Left ventricle myocardium inferior (tissue), 1 donor: Measurements from ENCODE around the gene ANKS1B. TPM values are rescaled to one million over a fixed set of nuclear protein-coding genes. Genes with fewer than 3 reads are reported as not detected.
"Not testable (repeated sequence)": the region's sequence is repeated elsewhere in the genome, so short reads cannot be mapped to it uniquely, and the experiment has no call there.

Experiments
- DNase-seq: peaks from one replicate; pipeline ENCODE4 v3.0.0-alpha.2; 2020
- H3K27ac ChIP-seq: fragments of 200-600 bp; replicated peaks from 2 replicates; pipeline ENCODE4 v1.8.0; 2021
- H3K27me3 ChIP-seq: fragments of 200-600 bp; 2 replicates; pipeline ENCODE4 v1.8.0; 2021; ENCODE audit warnings: low read depth
- H3K36me3 ChIP-seq: fragments of 200-600 bp; 2 replicates; pipeline ENCODE4 v1.8.0; 2021
- H3K4me1 ChIP-seq: fragments of 200-600 bp; 2 replicates; pipeline ENCODE4 v1.8.0; 2021
- H3K4me3 ChIP-seq: fragments of 200-600 bp; 2 replicates; pipeline ENCODE4 v1.8.0; 2021; ENCODE audit warnings: mild to moderate bottlenecking, moderate library complexity
- H3K9me3 ChIP-seq: fragments of 200-600 bp; replicated peaks from 2 replicates; pipeline ENCODE4 v1.8.0; 2021
- CTCF ChIP-seq: fragments of 200-600 bp; IDR thresholded peaks from 2 replicates; pipeline ENCODE4 v1.8.0; 2021; ENCODE audit warnings: antibody characterized with exemption, mild to moderate bottlenecking, borderline replicate concordance
- intact Hi-C: fragments of 100-400 bp; cut with micrococcal nuclease; formaldehyde crosslinking; loops from one replicate; pipeline ENCODE4 v1.11.0; 2022
- total RNA-seq: library from RNA; stranded (reverse); fragmentation: NEBNext Ultra II Directional; extraction: Animal tissue kit (Norgen Biotek cat#: 25700); gene quantifications from one replicate; pipeline ENCODE4 v1.2.1, GENCODE V29; 2021
- donor health status: DM: no; HTN: yes; CAD: no; lungs with severe emphysema.

ANKS1B gene
- total RNA-seq, 1 donor from 2014 or later, result 1.6 TPM

GRCh38 chr12:99644629-99645028, 340.1 kb downstream of the ANKS1B start:
- intact Hi-C loops, result no loop called here
- TF ChIP-seq CTCF, result no peak
- H3K9me3 ChIP-seq, result peaks cover 10% of the 10 kb centered on the region
- no peaks in the 10 kb centered on the region for H3K27me3 ChIP-seq
- no peak overlapping the region for H3K4me3 ChIP-seq
- H3K4me1 ChIP-seq, result no peaks in the 10 kb centered on the region
- DNase-seq, result no peak
- no peaks in the 10 kb centered on the region for H3K36me3 ChIP-seq
- H3K27ac ChIP-seq, result no peak overlapping the region

- no peaks in the 10 kb centered on the region for H3K4me1 ChIP-seq
- no peaks in the 10 kb centered on the region for H3K27me3 ChIP-seq
- peaks cover 23% of the 10 kb centered on the region for H3K9me3 ChIP-seq
- no peak overlapping the region for H3K27ac ChIP-seq
- H3K4me3 ChIP-seq, result no peak overlapping the region
- DNase-seq, result no peak
- intact Hi-C loops, result no loop called here
- TF ChIP-seq CTCF, result no peak
- H3K36me3 ChIP-seq, result no peaks in the 10 kb centered on the region
Measured at GRCh38 chr12:99627459-99627858, 357.3 kb downstream of the ANKS1B start.

GRCh38 chr12:99624591-99624990, 360.1 kb downstream of the ANKS1B start:
- H3K27me3 ChIP-seq, DNase-seq, H3K27ac ChIP-seq, H3K4me3 ChIP-seq, intact Hi-C loops, H3K36me3 ChIP-seq, H3K4me1 ChIP-seq: not testable (repeated sequence)
- H3K9me3 ChIP-seq, result peaks cover 52% of the 10 kb centered on the region

GRCh38 chr12:99620159-99620479, 364.6 kb downstream of the ANKS1B start:
- intact Hi-C loops, result no loop called here
- no peak for TF ChIP-seq CTCF
- no peak overlapping the region for H3K4me3 ChIP-seq
- H3K9me3 ChIP-seq, result peaks cover 90% of the 10 kb centered on the region
- H3K27ac ChIP-seq, result no peak overlapping the region
- no peaks in the 10 kb centered on the region for H3K4me1 ChIP-seq
- no peak for DNase-seq
- H3K36me3 ChIP-seq, result no peaks in the 10 kb centered on the region
- no peaks in the 10 kb centered on the region for H3K27me3 ChIP-seq

- H3K27ac ChIP-seq, result no peak overlapping the region
- no peaks in the 10 kb centered on the region for H3K4me1 ChIP-seq
- no peak for DNase-seq
- H3K9me3 ChIP-seq, result peaks cover 89% of the 10 kb centered on the region
- H3K36me3 ChIP-seq, result no peaks in the 10 kb centered on the region
- no peak overlapping the region for H3K4me3 ChIP-seq
- TF ChIP-seq CTCF, result peak; percentile 32
- intact Hi-C loops, result no loop called here
- H3K27me3 ChIP-seq, result no peaks in the 10 kb centered on the region
Measured at GRCh38 chr12:99619389-99620158, 365.2 kb downstream of the ANKS1B start.

GRCh38 chr12:99618657-99619056, 366.1 kb downstream of the ANKS1B start:
- Histone ChIP-seq H3K9me3 (peaks cover 79% of the 10 kb centered on the region), H3K36me3 (no peaks in the 10 kb centered on the region), H3K4me1 (no peaks in the 10 kb centered on the region), H3K27me3 (no peaks in the 10 kb centered on the region), H3K27ac (no peak overlapping the region), H3K4me3 (no peak overlapping the region)
- DNase-seq, result no peak
- TF ChIP-seq CTCF, result no peak
- intact Hi-C loops, result no loop called here
